ENCODE data around the gene ZFHX3. TPM values are rescaled to one million over a fixed set of nuclear protein-coding genes. Genes with fewer than 3 reads are reported as not detected.

The ZFHX3 gene
- polyA plus RNA-seq, 1 donor (not counting 4 experiments of a cell fraction or from before 2014, with no cell fraction given): 1.2 TPM

- H3K4me2 ChIP-seq (ENCODE audit: control insufficient read depth, extremely low read depth, insufficient read depth, low read depth, low read length): no peak overlapping the region
- H3K9me1 ChIP-seq (ENCODE audit: control insufficient read depth, extremely low read depth, insufficient read depth, low read length): no peaks in the 10 kb centered on the region
- no peaks in the 10 kb centered on the region for H3K27me3 ChIP-seq (ENCODE audit: control insufficient read depth, extremely low read depth, insufficient read depth, low read length)
- TF ChIP-seq, protein P1, sequence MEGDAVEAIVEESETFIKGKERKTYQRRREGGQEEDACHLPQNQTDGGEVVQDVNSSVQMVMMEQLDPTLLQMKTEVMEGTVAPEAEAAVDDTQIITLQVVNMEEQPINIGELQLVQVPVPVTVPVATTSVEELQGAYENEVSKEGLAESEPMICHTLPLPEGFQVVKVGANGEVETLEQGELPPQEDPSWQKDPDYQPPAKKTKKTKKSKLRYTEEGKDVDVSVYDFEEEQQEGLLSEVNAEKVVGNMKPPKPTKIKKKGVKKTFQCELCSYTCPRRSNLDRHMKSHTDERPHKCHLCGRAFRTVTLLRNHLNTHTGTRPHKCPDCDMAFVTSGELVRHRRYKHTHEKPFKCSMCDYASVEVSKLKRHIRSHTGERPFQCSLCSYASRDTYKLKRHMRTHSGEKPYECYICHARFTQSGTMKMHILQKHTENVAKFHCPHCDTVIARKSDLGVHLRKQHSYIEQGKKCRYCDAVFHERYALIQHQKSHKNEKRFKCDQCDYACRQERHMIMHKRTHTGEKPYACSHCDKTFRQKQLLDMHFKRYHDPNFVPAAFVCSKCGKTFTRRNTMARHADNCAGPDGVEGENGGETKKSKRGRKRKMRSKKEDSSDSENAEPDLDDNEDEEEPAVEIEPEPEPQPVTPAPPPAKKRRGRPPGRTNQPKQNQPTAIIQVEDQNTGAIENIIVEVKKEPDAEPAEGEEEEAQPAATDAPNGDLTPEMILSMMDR (optimal IDR thresholded peaks at IDR 0.05 in 1 of 3, IDR thresholded peaks at IDR 0.05 in 1 of 3, conservative IDR thresholded peaks at IDR 0.05 in 1 of 3; ENCODE audit: extremely low read depth in 1 of 3, insufficient read depth in 2 of 3, low read length in 3 of 3): no peak
- TF ChIP-seq EZH2 (IDR thresholded peaks at IDR 0.05; ENCODE audit: low read length): no peak
- DNase-seq (ENCODE audit: low read depth, low spot score) (no peak), FAIRE-seq (no peak)
- no peaks in the 10 kb centered on the region for H3K79me2 ChIP-seq (ENCODE audit: control insufficient read depth, insufficient read depth, low read length)
- no peaks in the 10 kb centered on the region for H3K36me3 ChIP-seq (ENCODE audit: control insufficient read depth in 2 of 2, extremely low read depth in 1 of 2, insufficient read depth in 2 of 2, low read length in 2 of 2)
- H3K9ac ChIP-seq (ENCODE audit: control insufficient read depth, extremely low read depth, insufficient read depth, low read length): no peak overlapping the region
- no peaks in the 10 kb centered on the region for H3K9me3 ChIP-seq (ENCODE audit: control insufficient read depth, low read depth, low read length)
- no peak overlapping the region for H2AFZ ChIP-seq (ENCODE audit: control insufficient read depth, low read length)
- dilution Hi-C loops (cut with MboI; ENCODE audit: extremely low pct_ligation_motif_present, low sequenced_read_pairs): no loop called here
- H3K4me3 ChIP-seq (ENCODE audit: control insufficient read depth in 2 of 3, extremely low read depth in 1 of 3, insufficient read depth in 2 of 3, low read depth in 1 of 3, low read length in 3 of 3): no peak overlapping the region
- H4K20me1 ChIP-seq (ENCODE audit: control insufficient read depth, extremely low read depth, insufficient read depth, low read length): no peaks in the 10 kb centered on the region
- peaks cover 7% of the 10 kb centered on the region for H3K4me1 ChIP-seq (ENCODE audit: control insufficient read depth, extremely low read depth, insufficient read depth, low read length)
- no peak overlapping the region for H3K27ac ChIP-seq (ENCODE audit: control insufficient read depth, insufficient read depth, low read length)
Measured at GRCh38 chr16:72805486-72805885, 242.4 kb downstream of the ZFHX3 start.

GRCh38 chr16:72800524-72801161 lies 247.3 kb downstream of the ZFHX3 start:
- no peaks in the 10 kb centered on the region for H3K9me3 ChIP-seq (ENCODE audit: control insufficient read depth, low read depth, low read length)
- H3K27me3 ChIP-seq (ENCODE audit: control insufficient read depth, extremely low read depth, insufficient read depth, low read length): no peaks in the 10 kb centered on the region
- peaks cover 14% of the 10 kb centered on the region for H3K4me1 ChIP-seq (ENCODE audit: control insufficient read depth, extremely low read depth, insufficient read depth, low read length)
- H3K4me3 ChIP-seq (ENCODE audit: control insufficient read depth in 2 of 3, extremely low read depth in 1 of 3, insufficient read depth in 2 of 3, low read depth in 1 of 3, low read length in 3 of 3): no peak overlapping the region
- no peak for DNase-seq (ENCODE audit: low read depth, low spot score)
- dilution Hi-C loops (cut with MboI; ENCODE audit: extremely low pct_ligation_motif_present, low sequenced_read_pairs): no loop called here
- peaks cover 11 to 19% of the 10 kb centered on the region in 2 experiments for H3K36me3 ChIP-seq (ENCODE audit: control insufficient read depth in 2 of 2, extremely low read depth in 1 of 2, insufficient read depth in 2 of 2, low read length in 2 of 2)
- peak overlapping the region; percentile 3 for H3K9ac ChIP-seq (ENCODE audit: control insufficient read depth, extremely low read depth, insufficient read depth, low read length)
- H3K9me1 ChIP-seq (ENCODE audit: control insufficient read depth, extremely low read depth, insufficient read depth, low read length): no peaks in the 10 kb centered on the region
- peak overlapping the region; percentile 53 for H3K27ac ChIP-seq (ENCODE audit: control insufficient read depth, insufficient read depth, low read length)
- FAIRE-seq: peak; percentile 94
- no peaks in the 10 kb centered on the region for H3K79me2 ChIP-seq (ENCODE audit: control insufficient read depth, insufficient read depth, low read length)
- TF ChIP-seq, protein P1 (optimal IDR thresholded peaks at IDR 0.05 in 1 of 3, IDR thresholded peaks at IDR 0.05 in 1 of 3, conservative IDR thresholded peaks at IDR 0.05 in 1 of 3; ENCODE audit: extremely low read depth in 1 of 3, insufficient read depth in 2 of 3, low read length in 3 of 3): no peak
- TF ChIP-seq EZH2 (IDR thresholded peaks at IDR 0.05; ENCODE audit: low read length): no peak
- peak overlapping the region; percentile 60 for H3K4me2 ChIP-seq (ENCODE audit: control insufficient read depth, extremely low read depth, insufficient read depth, low read depth, low read length)
- H2AFZ ChIP-seq (ENCODE audit: control insufficient read depth, low read length): peak overlapping the region; percentile 63
- no peaks in the 10 kb centered on the region for H4K20me1 ChIP-seq (ENCODE audit: control insufficient read depth, extremely low read depth, insufficient read depth, low read length)
